Measurements from ENCODE around the gene LCE2C. TPM values are rescaled to one million over a fixed set of nuclear protein-coding genes. Genes with fewer than 3 reads are reported as not detected.

The LCE2C gene
- polyA plus RNA-seq, 3 donors = not detected

DNA sequence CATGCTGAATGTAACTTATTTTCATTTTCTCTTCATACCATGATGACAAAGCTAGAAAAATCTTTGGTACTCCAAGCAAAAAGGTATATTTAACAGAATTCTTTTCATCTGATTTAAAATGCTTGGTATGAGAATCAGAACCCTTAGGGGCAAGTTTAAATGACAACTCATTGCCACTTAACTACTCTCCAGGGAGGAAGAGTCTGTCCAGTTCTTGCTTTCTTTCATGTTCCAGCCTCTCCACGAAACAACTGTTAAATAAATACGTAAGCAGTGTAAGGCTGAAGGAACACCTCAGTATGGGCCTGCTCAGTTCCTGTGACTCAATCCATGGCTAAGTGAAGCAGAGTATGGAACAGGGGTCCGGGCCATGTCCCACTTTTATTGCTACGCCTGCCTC is 24.7 kb downstream of the LCE2C start:
- no peak for DNase-seq (ENCODE audit: extremely low read depth in 1 of 11, low read depth in 9 of 11, low spot score in 4 of 11)

- no peak for DNase-seq (ENCODE audit: extremely low read depth in 1 of 11, low read depth in 9 of 11, low spot score in 4 of 11)
These were observed 32.8 kb downstream of the LCE2C start, which contains the start of gene LCE4A for GRCh38 chr1:152707860-152708259. LCE4A (plus strand) TSS chr1:152708160; CDS start chr1:152709076, 916 bp downstream.

GRCh38 chr1:152718238-152718637 is 43.2 kb downstream of the LCE2C start:
- no peak for DNase-seq (ENCODE audit: extremely low read depth in 1 of 11, low read depth in 9 of 11, low spot score in 4 of 11)

- no peak for DNase-seq (ENCODE audit: extremely low read depth in 1 of 11, low read depth in 9 of 11, low spot score in 4 of 11)
These were observed 50.2 kb downstream of the LCE2C start for GRCh38 chr1:152725261-152725660.

Other genes with a start within 250 kb of the LCE2C start
- gene LCE5A, start 164.5 kb upstream of the LCE2C start, polyA plus RNA-seq (ENCODE audit: insufficient read length in 3 of 3) = not detected
- gene CRCT1, start 160.8 kb upstream of the LCE2C start, polyA plus RNA-seq (ENCODE audit: insufficient read length in 3 of 3) = not detected
- gene LCE3E, start 108.5 kb upstream of the LCE2C start, polyA plus RNA-seq (ENCODE audit: insufficient read length in 3 of 3) = not detected
- gene LCE3D, start 94.8 kb upstream of the LCE2C start, polyA plus RNA-seq (ENCODE audit: insufficient read length in 3 of 3) = not detected
- gene LCE3C, start 75.0 kb upstream of the LCE2C start, polyA plus RNA-seq (ENCODE audit: insufficient read length in 3 of 3) = not detected
- not detected for gene LCE3B, start 61.5 kb upstream of the LCE2C start, polyA plus RNA-seq (ENCODE audit: insufficient read length in 3 of 3)
- not detected for gene LCE3A, start 52.2 kb upstream of the LCE2C start, polyA plus RNA-seq (ENCODE audit: insufficient read length in 3 of 3)
- not detected for gene LCE2D, start 11.9 kb upstream of the LCE2C start, polyA plus RNA-seq (ENCODE audit: insufficient read length in 3 of 3)
- gene LCE2B, start 10.8 kb downstream of the LCE2C start, polyA plus RNA-seq (ENCODE audit: insufficient read length in 3 of 3) = not detected
- gene LCE2A, start 23.1 kb downstream of the LCE2C start, polyA plus RNA-seq (ENCODE audit: insufficient read length in 3 of 3) = not detected
- not detected for gene LCE4A, start 32.9 kb downstream of the LCE2C start, polyA plus RNA-seq (ENCODE audit: insufficient read length in 3 of 3)
- not detected for gene KPRP, start 82.7 kb downstream of the LCE2C start, polyA plus RNA-seq (ENCODE audit: insufficient read length in 3 of 3)
- not detected for gene LCE1F, start 99.9 kb downstream of the LCE2C start, polyA plus RNA-seq (ENCODE audit: insufficient read length in 3 of 3)
- gene LCE1E, start 111.0 kb downstream of the LCE2C start, polyA plus RNA-seq (ENCODE audit: insufficient read length in 3 of 3) = not detected
- not detected for gene LCE1D, start 121.4 kb downstream of the LCE2C start, polyA plus RNA-seq (ENCODE audit: insufficient read length in 3 of 3)
- not detected for gene LCE1C, start 131.4 kb downstream of the LCE2C start, polyA plus RNA-seq (ENCODE audit: insufficient read length in 3 of 3)
- gene LCE1B, start 136.7 kb downstream of the LCE2C start, polyA plus RNA-seq (ENCODE audit: insufficient read length in 3 of 3) = not detected
- not detected for gene LCE1A, start 152.2 kb downstream of the LCE2C start, polyA plus RNA-seq (ENCODE audit: insufficient read length in 3 of 3)
- gene LCE6A, start 167.6 kb downstream of the LCE2C start, polyA plus RNA-seq (ENCODE audit: insufficient read length in 3 of 3) = not detected
- gene LCE7A, start 184.7 kb downstream of the LCE2C start, polyA plus RNA-seq (ENCODE audit: insufficient read length in 3 of 3) = not detected
- gene SMCP, start 203.0 kb downstream of the LCE2C start, polyA plus RNA-seq (ENCODE audit: insufficient read length in 3 of 3) = not detected
- gene IVL, start 233.3 kb downstream of the LCE2C start, polyA plus RNA-seq (ENCODE audit: insufficient read length in 3 of 3) = under 1 TPM in 2 of 3 donors, not detected in 1; 0.09 to 0.16 TPM

All from renal cortex interstitium (tissue), 11 donors.